NCI-H526 (cell line): ENCODE results near the gene GABBR2.

Source experiments
- DNase-seq, 2 experiments: peaks; one replicate each; lab custom pipeline; 2025; lab: John Stamatoyannopoulos, UW

The GABBR2 gene

GRCh38 chr9:98569491-98569890, 139.2 kb downstream of the GABBR2 start:
- no peak for DNase-seq

- DNase-seq, result no peak
Observed at GRCh38 chr9:98568909-98569469, 139.7 kb downstream of the GABBR2 start.

GRCh38 chr9:98568234-98568908, 140.4 kb downstream of the GABBR2 start:
- DNase-seq, result no peak

- DNase-seq, result no peak
Observed at GRCh38 chr9:98567540-98568233, 141.0 kb downstream of the GABBR2 start.

GRCh38 chr9:98565152-98566135, 143.3 kb downstream of the GABBR2 start:
- no peak for DNase-seq

- DNase-seq, result no peak
Observed at GRCh38 chr9:98564714-98565113, 144.0 kb downstream of the GABBR2 start.

- no peak for DNase-seq
Observed at GRCh38 chr9:98563988-98564387, 144.7 kb downstream of the GABBR2 start.

GRCh38 chr9:98563212-98563907, 145.4 kb downstream of the GABBR2 start:
- no peak for DNase-seq

- no peak for DNase-seq
Observed at GRCh38 chr9:98559561-98559960, 149.2 kb downstream of the GABBR2 start.

- no peak for DNase-seq
Observed at GRCh38 chr9:98558575-98558974, 150.2 kb downstream of the GABBR2 start.

GRCh38 chr9:98556511-98556910, 152.2 kb downstream of the GABBR2 start:
- no peak for DNase-seq

- no peak for DNase-seq
Observed at GRCh38 chr9:98555651-98556465, 152.9 kb downstream of the GABBR2 start.

- no peak for DNase-seq
Observed at GRCh38 chr9:98554752-98555151, 154.0 kb downstream of the GABBR2 start.

- no peak for DNase-seq
Observed at GRCh38 chr9:98552331-98552730, 156.4 kb downstream of the GABBR2 start.

- no peak for DNase-seq
Observed at GRCh38 chr9:98551511-98552286, 157.0 kb downstream of the GABBR2 start.

- no peak for DNase-seq
Observed at GRCh38 chr9:98550206-98550820, 158.4 kb downstream of the GABBR2 start.

GRCh38 chr9:98549401-98549800, 159.3 kb downstream of the GABBR2 start:
- DNase-seq, result no peak

GRCh38 chr9:98547606-98548005, 161.1 kb downstream of the GABBR2 start:
- no peak for DNase-seq

GRCh38 chr9:98545021-98545420, 163.7 kb downstream of the GABBR2 start:
- no peak for DNase-seq
